ENCODE measurements around the gene SPIN3.

DNA sequence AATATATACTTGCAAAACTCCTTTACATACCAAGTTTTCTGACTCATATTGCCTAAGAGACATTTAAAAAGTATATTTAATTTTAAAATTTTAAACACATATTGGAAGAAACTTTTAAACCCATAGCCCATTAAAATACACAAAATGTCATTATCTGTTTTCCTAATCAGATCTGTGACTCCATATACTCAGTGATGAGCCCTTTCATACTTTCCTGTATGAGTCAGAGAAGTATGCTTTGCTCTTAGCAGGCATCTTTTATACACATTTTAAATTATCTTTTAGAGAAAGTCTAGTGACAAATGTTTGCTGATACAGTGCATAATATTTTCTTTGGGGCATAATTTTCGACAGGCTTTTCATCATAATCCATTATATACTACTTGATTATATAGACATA, 26.4 kb downstream of the SPIN3 start:
- TF ChIP-seq, protein P1, sequence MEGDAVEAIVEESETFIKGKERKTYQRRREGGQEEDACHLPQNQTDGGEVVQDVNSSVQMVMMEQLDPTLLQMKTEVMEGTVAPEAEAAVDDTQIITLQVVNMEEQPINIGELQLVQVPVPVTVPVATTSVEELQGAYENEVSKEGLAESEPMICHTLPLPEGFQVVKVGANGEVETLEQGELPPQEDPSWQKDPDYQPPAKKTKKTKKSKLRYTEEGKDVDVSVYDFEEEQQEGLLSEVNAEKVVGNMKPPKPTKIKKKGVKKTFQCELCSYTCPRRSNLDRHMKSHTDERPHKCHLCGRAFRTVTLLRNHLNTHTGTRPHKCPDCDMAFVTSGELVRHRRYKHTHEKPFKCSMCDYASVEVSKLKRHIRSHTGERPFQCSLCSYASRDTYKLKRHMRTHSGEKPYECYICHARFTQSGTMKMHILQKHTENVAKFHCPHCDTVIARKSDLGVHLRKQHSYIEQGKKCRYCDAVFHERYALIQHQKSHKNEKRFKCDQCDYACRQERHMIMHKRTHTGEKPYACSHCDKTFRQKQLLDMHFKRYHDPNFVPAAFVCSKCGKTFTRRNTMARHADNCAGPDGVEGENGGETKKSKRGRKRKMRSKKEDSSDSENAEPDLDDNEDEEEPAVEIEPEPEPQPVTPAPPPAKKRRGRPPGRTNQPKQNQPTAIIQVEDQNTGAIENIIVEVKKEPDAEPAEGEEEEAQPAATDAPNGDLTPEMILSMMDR (IDR thresholded peaks at IDR 0.05) = no peak
- no peak for TF ChIP-seq POLR2A (IDR thresholded peaks at IDR 0.05)
